ENCODE results near the gene IGSF9.
"Not testable (repeated sequence)": the region's sequence is repeated elsewhere in the genome, so short reads cannot be mapped to it uniquely, and the experiment has no call there.

IGSF9 gene

GRCh38 chr1:159906960-159907359 is 38.5 kb downstream of the IGSF9 start:
- H3K4me1 ChIP-seq (ENCODE audit: control insufficient read depth, insufficient read depth, low read length) = peaks cover 34% of the 10 kb centered on the region
- H3K36me3 ChIP-seq (ENCODE audit: control insufficient read depth, insufficient read depth, low read length) = no peaks in the 10 kb centered on the region

GRCh38 chr1:159904036-159904435 is 41.4 kb downstream of the IGSF9 start:
- H3K4me1 ChIP-seq (ENCODE audit: control insufficient read depth, insufficient read depth, low read length) = peaks cover 22% of the 10 kb centered on the region
- H3K4me3 ChIP-seq (ENCODE audit: low read depth, low read length); H3K9me3 ChIP-seq (ENCODE audit: control insufficient read depth, insufficient read depth, low read depth, low read length); H3K27ac ChIP-seq (ENCODE audit: low read depth, low read length); H3K36me3 ChIP-seq (ENCODE audit: control insufficient read depth, insufficient read depth, low read length); H3K9ac ChIP-seq (ENCODE audit: low read length): not testable (repeated sequence)
- H3K27me3 ChIP-seq (ENCODE audit: control insufficient read depth, insufficient read depth, low read length) = peaks cover 10% of the 10 kb centered on the region

More at GRCh38 chr1:159906960-159907359, 38.5 kb downstream of the IGSF9 start:
- H3K4me3 ChIP-seq (ENCODE audit: low read depth, low read length) = no peak overlapping the region
- H3K27me3 ChIP-seq (ENCODE audit: control insufficient read depth, insufficient read depth, low read length) = no peaks in the 10 kb centered on the region
- H3K27ac ChIP-seq (ENCODE audit: low read depth, low read length) = no peak overlapping the region
- no peak overlapping the region for H3K9ac ChIP-seq (ENCODE audit: low read length)
- H3K9me3 ChIP-seq (ENCODE audit: control insufficient read depth, insufficient read depth, low read depth, low read length) = peaks cover 6% of the 10 kb centered on the region; the same call in 1 of the 2 replicates

GRCh38 chr1:159902541-159902940 is 42.9 kb downstream of the IGSF9 start:
- peaks cover 6% of the 10 kb centered on the region; the same call in 1 of the 2 replicates for H3K9me3 ChIP-seq (ENCODE audit: control insufficient read depth, insufficient read depth, low read depth, low read length)
- no peak overlapping the region for H3K4me3 ChIP-seq (ENCODE audit: low read depth, low read length)
- H3K36me3 ChIP-seq (ENCODE audit: control insufficient read depth, insufficient read depth, low read length) = no peaks in the 10 kb centered on the region
- peaks cover 10% of the 10 kb centered on the region for H3K27me3 ChIP-seq (ENCODE audit: control insufficient read depth, insufficient read depth, low read length)
- H3K27ac ChIP-seq (ENCODE audit: low read depth, low read length) = no peak overlapping the region
- no peak overlapping the region for H3K9ac ChIP-seq (ENCODE audit: low read length)
- peaks cover 15% of the 10 kb centered on the region for H3K4me1 ChIP-seq (ENCODE audit: control insufficient read depth, insufficient read depth, low read length)

- no peaks in the 10 kb centered on the region for H3K36me3 ChIP-seq (ENCODE audit: control insufficient read depth, insufficient read depth, low read length)
- peaks cover 15% of the 10 kb centered on the region for H3K4me1 ChIP-seq (ENCODE audit: control insufficient read depth, insufficient read depth, low read length)
- no peak overlapping the region for H3K27ac ChIP-seq (ENCODE audit: low read depth, low read length)
- peaks cover 6% of the 10 kb centered on the region; the same call in 1 of the 2 replicates for H3K9me3 ChIP-seq (ENCODE audit: control insufficient read depth, insufficient read depth, low read depth, low read length)
- H3K27me3 ChIP-seq (ENCODE audit: control insufficient read depth, insufficient read depth, low read length) = peaks cover 10% of the 10 kb centered on the region
- H3K9ac ChIP-seq (ENCODE audit: low read length) = no peak overlapping the region
- H3K4me3 ChIP-seq (ENCODE audit: low read depth, low read length) = no peak overlapping the region
Measured at GRCh38 chr1:159900755-159901360, 44.6 kb downstream of the IGSF9 start.

GRCh38 chr1:159900086-159900680 is 45.2 kb downstream of the IGSF9 start, which contains the start of gene CFAP45:
Gene CFAP45 (minus strand): TSS chr1:159900165. CDS start chr1:159900098, 67 bp downstream.
- Histone ChIP-seq H3K27me3 (ENCODE audit: control insufficient read depth, insufficient read depth, low read length) (peaks cover 10% of the 10 kb centered on the region), H3K9me3 (ENCODE audit: control insufficient read depth, insufficient read depth, low read depth, low read length) (peaks cover 6% of the 10 kb centered on the region; the same call in 1 of the 2 replicates), H3K36me3 (ENCODE audit: control insufficient read depth, insufficient read depth, low read length) (no peaks in the 10 kb centered on the region), H3K4me1 (ENCODE audit: control insufficient read depth, insufficient read depth, low read length) (peaks cover 15% of the 10 kb centered on the region), H3K4me3 (ENCODE audit: low read depth, low read length) (peak within 1 kb of the TSS; percentile 39), H3K9ac (ENCODE audit: low read length) (peak within 1 kb of the TSS; percentile 36), H3K27ac (ENCODE audit: low read depth, low read length) (no peak within 1 kb of the TSS)

- H3K36me3 ChIP-seq (ENCODE audit: control insufficient read depth, insufficient read depth, low read length); H3K9me3 ChIP-seq (ENCODE audit: control insufficient read depth, insufficient read depth, low read depth, low read length); H3K9ac ChIP-seq (ENCODE audit: low read length); H3K27ac ChIP-seq (ENCODE audit: low read depth, low read length): not testable (repeated sequence)
- H3K4me1 ChIP-seq (ENCODE audit: control insufficient read depth, insufficient read depth, low read length) = peaks cover 15% of the 10 kb centered on the region
- H3K4me3 ChIP-seq (ENCODE audit: low read depth, low read length) = peak overlapping the region; percentile 17; the same call in 1 of the 2 replicates
- peaks cover 10% of the 10 kb centered on the region for H3K27me3 ChIP-seq (ENCODE audit: control insufficient read depth, insufficient read depth, low read length)
Measured at GRCh38 chr1:159899634-159900033, 45.8 kb downstream of the IGSF9 start.

- H3K36me3 ChIP-seq (ENCODE audit: control insufficient read depth, insufficient read depth, low read length) = no peaks in the 10 kb centered on the region
- H3K27ac ChIP-seq (ENCODE audit: low read depth, low read length) = no peak overlapping the region
- no peak overlapping the region for H3K4me3 ChIP-seq (ENCODE audit: low read depth, low read length)
- H3K4me1 ChIP-seq (ENCODE audit: control insufficient read depth, insufficient read depth, low read length) = peaks cover 15% of the 10 kb centered on the region
- H3K9ac ChIP-seq (ENCODE audit: low read length) = no peak overlapping the region
- H3K27me3 ChIP-seq (ENCODE audit: control insufficient read depth, insufficient read depth, low read length) = peaks cover 10% of the 10 kb centered on the region
- peaks cover 1% of the 10 kb centered on the region; the same call in 1 of the 2 replicates for H3K9me3 ChIP-seq (ENCODE audit: control insufficient read depth, insufficient read depth, low read depth, low read length)
Measured at GRCh38 chr1:159898527-159898926, 46.9 kb downstream of the IGSF9 start.

GRCh38 chr1:159897962-159898361 is 47.5 kb downstream of the IGSF9 start:
- H3K9ac ChIP-seq (ENCODE audit: low read length) = no peak overlapping the region
- H3K4me1 ChIP-seq (ENCODE audit: control insufficient read depth, insufficient read depth, low read length) = peaks cover 15% of the 10 kb centered on the region
- no peaks in the 10 kb centered on the region for H3K9me3 ChIP-seq (ENCODE audit: control insufficient read depth, insufficient read depth, low read depth, low read length)
- peaks cover 10% of the 10 kb centered on the region for H3K27me3 ChIP-seq (ENCODE audit: control insufficient read depth, insufficient read depth, low read length)
- H3K27ac ChIP-seq (ENCODE audit: low read depth, low read length) = no peak overlapping the region
- H3K36me3 ChIP-seq (ENCODE audit: control insufficient read depth, insufficient read depth, low read length) = no peaks in the 10 kb centered on the region
- no peak overlapping the region for H3K4me3 ChIP-seq (ENCODE audit: low read depth, low read length)

- Histone ChIP-seq H3K9ac (ENCODE audit: low read length) (no peak overlapping the region), H3K36me3 (ENCODE audit: control insufficient read depth, insufficient read depth, low read length) (no peaks in the 10 kb centered on the region), H3K27ac (ENCODE audit: low read depth, low read length) (no peak overlapping the region), H3K4me3 (ENCODE audit: low read depth, low read length) (no peak overlapping the region), H3K9me3 (ENCODE audit: control insufficient read depth, insufficient read depth, low read depth, low read length) (no peaks in the 10 kb centered on the region), H3K4me1 (ENCODE audit: control insufficient read depth, insufficient read depth, low read length) (peaks cover 15% of the 10 kb centered on the region), H3K27me3 (ENCODE audit: control insufficient read depth, insufficient read depth, low read length) (peaks cover 10% of the 10 kb centered on the region)
Measured at GRCh38 chr1:159896546-159896930, 48.9 kb downstream of the IGSF9 start.

- Histone ChIP-seq H3K27ac (ENCODE audit: low read depth, low read length) (no peak overlapping the region), H3K4me3 (ENCODE audit: low read depth, low read length) (no peak overlapping the region)
Measured at GRCh38 chr1:159895836-159896545, 49.4 kb downstream of the IGSF9 start.

GRCh38 chr1:159895286-159895685 is 50.1 kb downstream of the IGSF9 start:
- Histone ChIP-seq H3K9me3 (ENCODE audit: control insufficient read depth, insufficient read depth, low read depth, low read length) (no peaks in the 10 kb centered on the region), H3K27me3 (ENCODE audit: control insufficient read depth, insufficient read depth, low read length) (peaks cover 1% of the 10 kb centered on the region; the same call in 1 of the 2 replicates), H3K4me3 (ENCODE audit: low read depth, low read length) (no peak overlapping the region), H3K36me3 (ENCODE audit: control insufficient read depth, insufficient read depth, low read length) (no peaks in the 10 kb centered on the region), H3K9ac (ENCODE audit: low read length) (no peak overlapping the region), H3K27ac (ENCODE audit: low read depth, low read length) (no peak overlapping the region), H3K4me1 (ENCODE audit: control insufficient read depth, insufficient read depth, low read length) (peaks cover 5% of the 10 kb centered on the region)

More at GRCh38 chr1:159895836-159896545, 49.4 kb downstream of the IGSF9 start:
- Histone ChIP-seq H3K36me3 (ENCODE audit: control insufficient read depth, insufficient read depth, low read length) (no peaks in the 10 kb centered on the region), H3K9me3 (ENCODE audit: control insufficient read depth, insufficient read depth, low read depth, low read length) (no peaks in the 10 kb centered on the region), H3K9ac (ENCODE audit: low read length) (no peak overlapping the region), H3K27me3 (ENCODE audit: control insufficient read depth, insufficient read depth, low read length) (peaks cover 8% of the 10 kb centered on the region), H3K4me1 (ENCODE audit: control insufficient read depth, insufficient read depth, low read length) (peaks cover 11% of the 10 kb centered on the region)

Data from HUES6 (cell line).